ENCODE measurements around the gene PPP4R4.
A peak's percentile ranks its signal among the peaks of the same experiment; 100 is the strongest.

The PPP4R4 gene

DNA sequence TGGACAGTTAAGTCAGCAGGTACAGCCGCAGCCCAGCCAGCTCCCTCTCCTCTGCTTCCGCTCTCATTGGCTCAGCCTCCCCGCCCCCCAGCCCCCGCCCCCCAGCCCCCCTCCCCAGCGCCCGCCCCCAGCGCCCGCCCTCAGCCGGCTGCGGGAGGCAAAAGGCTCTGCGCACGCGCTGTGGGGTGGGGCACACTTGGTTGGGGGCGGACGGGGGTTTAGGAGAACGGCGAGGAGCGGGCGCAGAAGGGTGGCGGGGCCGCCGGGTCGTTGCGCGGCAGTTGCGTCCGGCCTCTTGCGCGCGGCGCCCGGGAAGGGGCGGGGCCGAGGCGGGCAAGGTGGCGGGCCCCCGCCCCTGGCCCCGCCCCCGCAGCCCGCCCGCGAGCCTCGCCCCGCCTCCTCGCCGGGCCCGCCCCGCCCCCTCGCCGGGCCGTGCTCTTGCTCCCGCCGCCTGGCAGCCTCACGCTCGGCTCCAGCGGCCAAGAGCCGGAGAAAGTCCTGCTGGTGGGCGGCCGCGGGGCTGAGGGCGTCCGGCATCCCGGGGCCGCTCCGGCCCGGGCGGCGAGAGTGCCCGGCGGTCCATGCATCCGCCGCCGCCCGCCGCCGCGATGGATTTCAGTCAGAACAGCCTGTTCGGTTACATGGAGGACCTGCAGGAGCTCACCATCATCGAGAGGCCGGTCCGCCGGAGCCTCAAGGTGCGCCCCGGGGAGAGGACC lies at the start of gene PPP4R4:
TSS of gene PPP4R4 (plus strand) at position 438 of the 719 bp plus-strand sequence. CDS start at position 582, 144 bp downstream.
- TF ChIP-seq, protein P1, sequence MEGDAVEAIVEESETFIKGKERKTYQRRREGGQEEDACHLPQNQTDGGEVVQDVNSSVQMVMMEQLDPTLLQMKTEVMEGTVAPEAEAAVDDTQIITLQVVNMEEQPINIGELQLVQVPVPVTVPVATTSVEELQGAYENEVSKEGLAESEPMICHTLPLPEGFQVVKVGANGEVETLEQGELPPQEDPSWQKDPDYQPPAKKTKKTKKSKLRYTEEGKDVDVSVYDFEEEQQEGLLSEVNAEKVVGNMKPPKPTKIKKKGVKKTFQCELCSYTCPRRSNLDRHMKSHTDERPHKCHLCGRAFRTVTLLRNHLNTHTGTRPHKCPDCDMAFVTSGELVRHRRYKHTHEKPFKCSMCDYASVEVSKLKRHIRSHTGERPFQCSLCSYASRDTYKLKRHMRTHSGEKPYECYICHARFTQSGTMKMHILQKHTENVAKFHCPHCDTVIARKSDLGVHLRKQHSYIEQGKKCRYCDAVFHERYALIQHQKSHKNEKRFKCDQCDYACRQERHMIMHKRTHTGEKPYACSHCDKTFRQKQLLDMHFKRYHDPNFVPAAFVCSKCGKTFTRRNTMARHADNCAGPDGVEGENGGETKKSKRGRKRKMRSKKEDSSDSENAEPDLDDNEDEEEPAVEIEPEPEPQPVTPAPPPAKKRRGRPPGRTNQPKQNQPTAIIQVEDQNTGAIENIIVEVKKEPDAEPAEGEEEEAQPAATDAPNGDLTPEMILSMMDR (IDR thresholded peaks at IDR 0.05; ENCODE audit: extremely low read depth, insufficient read depth, missing control alignments), result no peak
- DNase-seq (ENCODE audit: low spot score), result peak; percentile 95
- in situ Hi-C loops (cut with MboI; ENCODE audit: low pct_unique_long_range_greater_than_20kb, low sequenced_read_pairs, unreplicated experiment), result no loop called here

DNA sequence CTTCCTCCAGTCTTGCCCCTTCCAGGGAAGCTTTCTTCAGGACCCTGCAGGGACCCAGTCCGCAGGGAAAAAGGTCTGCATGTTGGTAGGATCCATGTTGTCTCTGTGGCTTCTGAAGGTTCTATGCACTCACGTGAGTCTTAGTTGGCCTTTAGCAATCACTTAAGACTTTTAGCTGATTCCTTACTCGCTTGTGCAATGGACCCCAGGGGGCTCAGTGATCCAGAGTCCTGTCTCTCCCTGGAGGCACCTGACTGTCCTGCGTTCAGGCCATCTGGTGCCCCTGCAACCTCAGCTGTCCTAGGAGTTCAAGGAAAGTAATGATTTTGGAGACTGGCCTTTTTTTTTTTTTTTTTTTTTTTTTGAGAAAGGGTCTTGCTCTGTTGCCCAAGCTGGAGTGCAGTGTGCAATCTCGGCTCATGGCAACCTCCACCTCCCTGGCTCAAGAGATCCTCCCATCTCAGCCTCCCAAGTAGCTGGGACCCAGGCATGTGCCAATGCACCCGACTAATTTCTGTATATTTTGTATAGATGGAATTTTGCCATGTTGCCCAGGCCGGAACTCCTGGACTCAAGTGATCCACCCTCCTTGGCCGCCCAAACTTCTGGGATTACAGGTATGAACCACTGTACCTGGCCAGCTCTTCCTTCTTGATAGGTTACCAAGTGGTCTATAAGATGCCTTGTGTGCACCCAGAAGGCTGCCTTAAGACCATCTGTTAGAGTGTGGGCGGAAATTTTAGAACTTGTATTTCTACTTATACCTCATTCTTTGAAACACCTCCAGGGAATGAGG lies 49.3 kb upstream of the PPP4R4 start:
- TF ChIP-seq, protein P1 (IDR thresholded peaks at IDR 0.05; ENCODE audit: extremely low read depth, insufficient read depth, missing control alignments), result no peak
- DNase-seq (ENCODE audit: low spot score), result no peak
- in situ Hi-C loops (cut with MboI; ENCODE audit: low pct_unique_long_range_greater_than_20kb, low sequenced_read_pairs, unreplicated experiment), result loop anchor here (25.0 kb wide), 1 partner anchor 87 kb away; the partner anchor contains the start of gene OTUB2

- in situ Hi-C loops (cut with MboI; ENCODE audit: low pct_unique_long_range_greater_than_20kb, low sequenced_read_pairs, unreplicated experiment), result loop anchor here (25.0 kb wide), 1 partner anchor 89 kb away; the partner anchor contains the start of gene OTUB2
- TF ChIP-seq, protein P1 (IDR thresholded peaks at IDR 0.05; ENCODE audit: extremely low read depth, insufficient read depth, missing control alignments), result no peak
- no peak for DNase-seq (ENCODE audit: low spot score)
Observed at GRCh38 chr14:94125659-94126418, 48.3 kb upstream of the PPP4R4 start.

DNA sequence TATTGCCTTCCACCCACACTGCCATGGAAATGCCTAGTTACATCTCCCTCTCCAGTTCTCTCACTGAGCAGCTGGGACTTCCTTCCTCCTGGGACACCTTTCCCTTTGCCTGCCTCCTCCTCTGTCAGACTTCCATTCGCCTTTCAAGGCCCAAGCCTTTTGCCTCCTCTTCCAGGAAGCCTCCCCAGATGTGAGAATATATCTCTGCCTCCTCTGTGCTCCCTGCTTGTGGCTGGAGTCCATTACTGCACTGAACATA lies 47.8 kb upstream of the PPP4R4 start:
- DNase-seq (ENCODE audit: low spot score), result no peak
- TF ChIP-seq, protein P1 (IDR thresholded peaks at IDR 0.05; ENCODE audit: extremely low read depth, insufficient read depth, missing control alignments), result no peak
- in situ Hi-C loops (cut with MboI; ENCODE audit: low pct_unique_long_range_greater_than_20kb, low sequenced_read_pairs, unreplicated experiment), result loop anchor here (25.0 kb wide), 1 partner anchor 89 kb away; the partner anchor contains the start of gene OTUB2

DNA sequence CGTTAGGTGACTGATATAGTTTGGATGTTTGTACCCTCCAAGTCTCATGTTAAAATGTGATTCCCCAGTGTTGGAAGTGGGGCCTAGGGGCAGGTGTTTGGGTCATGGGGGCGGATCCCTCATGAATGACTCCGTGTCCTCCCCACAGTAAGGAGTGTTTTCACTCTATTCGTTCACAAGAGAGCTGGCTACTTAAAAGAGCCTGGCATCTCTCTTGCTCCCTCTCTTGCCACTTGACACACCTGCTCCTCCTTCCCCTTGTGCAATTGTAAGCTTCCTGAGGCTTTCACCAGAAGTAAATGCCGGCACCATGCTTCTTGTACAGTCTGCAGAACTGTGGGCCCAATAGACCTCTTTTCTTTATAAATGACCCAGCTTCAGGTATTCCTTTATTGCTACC lies 47.3 kb upstream of the PPP4R4 start:
- TF ChIP-seq, protein P1 (IDR thresholded peaks at IDR 0.05; ENCODE audit: extremely low read depth, insufficient read depth, missing control alignments), result no peak
- in situ Hi-C loops (cut with MboI; ENCODE audit: low pct_unique_long_range_greater_than_20kb, low sequenced_read_pairs, unreplicated experiment), result loop anchor here (25.0 kb wide), 1 partner anchor 89 kb away; the partner anchor contains the start of gene OTUB2
- DNase-seq (ENCODE audit: low spot score), result no peak

GRCh38 chr14:94127330-94127729 lies 46.8 kb upstream of the PPP4R4 start:
- TF ChIP-seq, protein P1 (IDR thresholded peaks at IDR 0.05; ENCODE audit: extremely low read depth, insufficient read depth, missing control alignments), result no peak
- no peak for DNase-seq (ENCODE audit: low spot score)
- in situ Hi-C loops (cut with MboI; ENCODE audit: low pct_unique_long_range_greater_than_20kb, low sequenced_read_pairs, unreplicated experiment), result loop anchor here (25.0 kb wide), 1 partner anchor 90 kb away; the partner anchor contains the start of gene OTUB2
